Activated CD8-positive, alpha-beta memory T cell treated with anti-CD3 and anti-CD28 coated beads for 24 hours (primary cell): ENCODE data around the gene TCP11L1.
"Not testable (repeated sequence)": the region's sequence is repeated elsewhere in the genome, so short reads cannot be mapped to it uniquely, and the experiment has no call there.

Source experiments
- DNase-seq: peaks from one replicate; pipeline ENCODE4 v3.0.0-alpha.2; 2020

Gene TCP11L1

DNA sequence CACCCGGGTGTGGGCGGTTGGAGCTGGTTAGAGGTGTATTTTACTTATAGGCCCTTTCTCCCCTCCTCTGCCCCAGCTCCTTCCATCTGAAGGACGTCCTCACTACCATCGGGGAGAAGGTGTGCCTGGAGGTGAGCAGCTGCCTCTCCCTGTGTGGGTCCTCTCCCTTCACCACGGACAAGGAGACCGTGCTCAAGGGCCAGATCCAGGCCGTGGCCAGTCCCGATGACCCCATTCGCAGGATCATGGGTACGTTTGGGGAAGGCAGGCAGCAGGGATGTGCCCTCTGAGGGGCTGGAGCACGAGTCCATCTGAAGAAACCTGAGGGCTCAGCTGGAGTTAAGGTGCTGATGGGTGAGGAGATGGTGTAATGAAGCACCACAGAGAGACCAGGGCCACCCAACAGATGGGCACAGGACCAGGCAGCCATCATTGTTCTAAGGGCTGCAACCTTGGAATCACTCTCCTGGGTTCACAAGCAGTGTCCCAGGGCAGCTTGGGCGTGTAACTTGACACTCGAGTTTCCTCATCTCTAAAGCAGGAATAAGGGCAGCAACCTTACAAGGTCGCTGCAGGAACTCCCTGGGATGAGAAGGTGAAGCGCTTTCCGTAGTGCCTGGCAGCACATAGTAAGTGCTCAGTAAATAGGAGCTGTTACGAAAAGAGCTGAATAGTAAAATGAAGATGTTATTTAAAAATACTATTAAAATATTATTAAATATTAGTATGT is 29.4 kb downstream of the TCP11L1 start:
- no peak for DNase-seq

- no peak for DNase-seq
Measured at GRCh38 chr11:33072465-33072864, 33.1 kb downstream of the TCP11L1 start.

- no peak for DNase-seq
Measured at GRCh38 chr11:33083918-33084317, 44.5 kb downstream of the TCP11L1 start.

DNA sequence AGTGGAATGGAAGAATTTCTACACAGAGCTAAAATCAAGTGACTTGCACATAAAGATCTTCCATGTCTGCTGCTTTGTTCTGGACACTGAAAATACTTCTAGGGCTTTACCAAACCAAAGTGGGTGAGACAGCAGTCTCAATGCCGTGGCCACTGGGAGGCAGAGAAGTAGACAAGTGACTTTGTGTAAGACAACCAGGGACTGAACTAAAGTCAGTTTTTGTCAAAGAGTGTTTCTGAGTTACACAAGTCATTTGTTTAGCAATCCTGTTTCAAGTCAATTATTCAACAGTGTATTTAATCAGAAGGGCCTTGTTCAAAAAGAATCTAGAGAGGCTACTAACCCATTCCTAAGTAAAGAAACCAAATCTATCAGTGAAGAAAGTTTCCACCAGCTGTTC is 46.6 kb downstream of the TCP11L1 start:
- DNase-seq = no peak

- no peak for DNase-seq
Measured at GRCh38 chr11:33089776-33090175, 50.4 kb downstream of the TCP11L1 start.

GRCh38 chr11:33094157-33094556 is 54.8 kb downstream of the TCP11L1 start:
- no peak for DNase-seq

- DNase-seq = no peak
Measured at GRCh38 chr11:33103836-33104235, 64.5 kb downstream of the TCP11L1 start.

- no peak for DNase-seq
Measured at GRCh38 chr11:33109294-33109895, 70.0 kb downstream of the TCP11L1 start.

- DNase-seq = no peak
Measured at GRCh38 chr11:33110083-33110482, 70.7 kb downstream of the TCP11L1 start.

DNA sequence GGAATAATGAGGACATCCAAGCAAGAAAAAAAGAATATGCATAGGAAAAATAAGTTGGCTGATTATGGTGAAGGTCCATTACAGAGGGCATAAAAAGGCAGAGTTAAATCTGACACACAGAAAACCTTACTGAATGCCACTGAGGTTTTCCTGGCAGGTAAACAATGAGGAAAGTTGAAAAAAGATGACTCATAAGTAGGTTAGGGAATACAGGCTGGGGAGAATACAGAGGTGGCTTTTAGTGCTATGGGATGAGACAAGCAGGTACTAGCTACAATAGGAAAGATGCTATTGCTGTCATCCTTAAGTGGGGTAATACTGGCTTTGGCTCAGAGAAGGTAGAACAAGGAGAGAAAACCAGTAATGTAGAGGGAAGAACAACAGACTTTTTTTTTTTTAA is 77.2 kb downstream of the TCP11L1 start:
- DNase-seq = no peak

- not testable (repeated sequence) for DNase-seq
Measured at GRCh38 chr11:33122696-33123095, 83.3 kb downstream of the TCP11L1 start.
